Measurements from ENCODE around the gene KDM2B. TPM values are rescaled to one million over a fixed set of nuclear protein-coding genes. Genes with fewer than 3 reads are reported as not detected.

KDM2B gene
- polyA plus RNA-seq, 1 of the 3 experiments (the other 2 are of a cell fraction): 11.5 TPM

GRCh38 chr12:121504505-121504904 lies 76.3 kb downstream of the KDM2B start:
- H3K9me3 ChIP-seq: no peaks in the 10 kb centered on the region
- no peak overlapping the region for H3K9ac ChIP-seq
- H4K20me1 ChIP-seq (ENCODE audit: insufficient read depth): no peaks in the 10 kb centered on the region
- WGBS (ENCODE audit: low lambda C conversion rate): 95% methylated on average over 13 of the region's 13 CpGs
- no peak for DNase-seq
- H3K79me2 ChIP-seq (ENCODE audit: insufficient read depth): no peaks in the 10 kb centered on the region
- H3K27me3 ChIP-seq (ENCODE audit: insufficient read depth): no peaks in the 10 kb centered on the region
- CTCF ChIA-PET: interaction anchor here (1.3 to 1.8 kb wide), 2 partner anchors 48 to 164 kb away, joined by 4 to 5 read pairs; no protein-coding TSS in a partner anchor
- no peak overlapping the region for H3K4me3 ChIP-seq (ENCODE audit: low read depth in 2 of 2, low read length in 1 of 2)
- no peak overlapping the region for H3K27ac ChIP-seq (ENCODE audit: low read depth in 2 of 2, low read length in 1 of 2)
- TF ChIP-seq ZBTB33 (IDR thresholded peaks at IDR 0.05; ENCODE audit: borderline replicate concordance, low read depth) (no peak), RAD21 (IDR thresholded peaks at IDR 0.05; ENCODE audit: low read length) (no peak), YY1 (IDR thresholded peaks at IDR 0.05; ENCODE audit: low read depth) (no peak), FOSL2 (IDR thresholded peaks at IDR 0.05; ENCODE audit: borderline replicate concordance, low read depth) (no peak)
- POLR2A ChIA-PET: no interaction called here
- no peak overlapping the region for H2AFZ ChIP-seq (ENCODE audit: low read depth)
- no peaks in the 10 kb centered on the region for H3K36me3 ChIP-seq (replicated peaks in 1 of 2; ENCODE audit: control insufficient read depth in 1 of 2, insufficient read depth in 2 of 2, low read length in 1 of 2)
- H3K9me2 ChIP-seq: no peaks in the 10 kb centered on the region
- no peak overlapping the region for H3K4me2 ChIP-seq
- peaks cover 4 to 5% of the 10 kb centered on the region in 2 experiments; a peak in 2 of 4 replicates for H3K4me1 ChIP-seq (ENCODE audit: control insufficient read depth in 1 of 2, insufficient read depth in 2 of 2, low read depth in 1 of 2, low read length in 1 of 2)
- peaks cover 8% of the 10 kb centered on the region for H3F3A ChIP-seq (replicated peaks; ENCODE audit: insufficient read depth)

- Histone ChIP-seq H4K20me1 (ENCODE audit: insufficient read depth) (no peaks in the 10 kb centered on the region), H3K79me2 (ENCODE audit: insufficient read depth) (no peaks in the 10 kb centered on the region), H3K36me3 (replicated peaks in 1 of 2; ENCODE audit: control insufficient read depth in 1 of 2, insufficient read depth in 2 of 2, low read length in 1 of 2) (no peaks in the 10 kb centered on the region), H3K4me3 (ENCODE audit: low read depth in 2 of 2, low read length in 1 of 2) (no peak overlapping the region), H3K9ac (no peak overlapping the region), H3K4me2 (no peak overlapping the region), H2AFZ (ENCODE audit: low read depth) (no peak overlapping the region), H3F3A (replicated peaks; ENCODE audit: insufficient read depth) (peaks cover 8% of the 10 kb centered on the region), H3K4me1 (ENCODE audit: control insufficient read depth in 1 of 2, insufficient read depth in 2 of 2, low read depth in 1 of 2, low read length in 1 of 2) (peaks cover 4 to 5% of the 10 kb centered on the region in 2 experiments; a peak in 2 of 4 replicates), H3K27ac (ENCODE audit: low read depth in 2 of 2, low read length in 1 of 2) (no peak overlapping the region), H3K9me3 (no peaks in the 10 kb centered on the region), H3K9me2 (no peaks in the 10 kb centered on the region), H3K27me3 (ENCODE audit: insufficient read depth) (no peaks in the 10 kb centered on the region)
- WGBS (ENCODE audit: low lambda C conversion rate): 100% methylated on average over 1 of the region's 1 CpG
- DNase-seq: no peak
- CTCF ChIA-PET: interaction anchor here (0.5 to 2.0 kb wide), 6 partner anchors 9 to 883 kb away, joined by 3 to 7 read pairs (median 5); no protein-coding TSS in a partner anchor
- POLR2A ChIA-PET: no interaction called here
- TF ChIP-seq TEAD4 (IDR thresholded peaks at IDR 0.05; ENCODE audit: borderline replicate concordance, insufficient read depth): no peak
- TF ChIP-seq TAF1 (IDR thresholded peaks at IDR 0.05; ENCODE audit: borderline replicate concordance, low read depth, low read length): no peak
- TF ChIP-seq JUND (IDR thresholded peaks at IDR 0.05): no peak
- no peak for TF ChIP-seq IRF3 (IDR thresholded peaks at IDR 0.05; ENCODE audit: low read depth, low read length)
- no peak for TF ChIP-seq YY1 (IDR thresholded peaks at IDR 0.05; ENCODE audit: low read depth)
- no peak for TF ChIP-seq USF1 (IDR thresholded peaks at IDR 0.05; ENCODE audit: borderline replicate concordance, low read depth)
- no peak for TF ChIP-seq NFIC (IDR thresholded peaks at IDR 0.05; ENCODE audit: borderline replicate concordance)
- TF ChIP-seq MAX (IDR thresholded peaks at IDR 0.05; ENCODE audit: low read depth): no peak
Measured at GRCh38 chr12:121503395-121503794, 77.4 kb downstream of the KDM2B start.

Measured in SK-N-SH (cell line).